Medulla oblongata (tissue), 1 donor: ENCODE results near the gene GJC2.

ENCODE experiments used
- DNase-seq: peaks from one replicate; pipeline ENCODE4 v3.0.0-alpha.2; 2015; ENCODE audit errors: extremely low spot score

GJC2 gene

GRCh38 chr1:228145463-228146416 lies 4.0 kb upstream of the GJC2 start:
- no peak for DNase-seq

- no peak for DNase-seq
Measured at GRCh38 chr1:228146417-228147150, 3.1 kb upstream of the GJC2 start.

GRCh38 chr1:228147151-228147693 lies 2.5 kb upstream of the GJC2 start:
- no peak for DNase-seq

- no peak for DNase-seq
Measured at GRCh38 chr1:228147768-228148167, 2.0 kb upstream of the GJC2 start.

GRCh38 chr1:228148196-228148861 lies 1.4 kb upstream of the GJC2 start:
- peak; percentile 36 for DNase-seq

GRCh38 chr1:228148935-228149405 lies 760 bp upstream of the GJC2 start:
- DNase-seq, result no peak

- DNase-seq, result no peak
Measured at GRCh38 chr1:228150120-228150460, 360 bp downstream of the GJC2 start.

GRCh38 chr1:228150461-228151179 lies 890 bp downstream of the GJC2 start:
- DNase-seq, result peak; percentile 88

- no peak for DNase-seq
Measured at GRCh38 chr1:228151180-228151925, 1.6 kb downstream of the GJC2 start.

GRCh38 chr1:228152097-228152917 lies 2.6 kb downstream of the GJC2 start:
- DNase-seq, result no peak

GRCh38 chr1:228152918-228153258 lies 3.2 kb downstream of the GJC2 start:
- no peak for DNase-seq

GRCh38 chr1:228154021-228154669 lies 4.4 kb downstream of the GJC2 start:
- no peak for DNase-seq

GRCh38 chr1:228154670-228155571 lies 5.2 kb downstream of the GJC2 start:
- DNase-seq, result no peak

GRCh38 chr1:228155596-228156514 lies 6.1 kb downstream of the GJC2 start:
- no peak for DNase-seq

GRCh38 chr1:228156515-228156881 lies 6.8 kb downstream of the GJC2 start:
- DNase-seq, result no peak

GRCh38 chr1:228156941-228157728 lies 7.4 kb downstream of the GJC2 start:
- no peak for DNase-seq
